ENCODE results near the gene MBD3L1. TPM values are rescaled to one million over a fixed set of nuclear protein-coding genes. Genes with fewer than 3 reads are reported as not detected.

The MBD3L1 gene
- total and polyA plus RNA-seq, 2 of the 13 experiments (the other 11 are each of a cell fraction or from before 2014, with no cell fraction given): not detected

- intact Hi-C loops (cut with micrococcal nuclease; ENCODE audit: unreplicated experiment): no loop called here
- no peak for FAIRE-seq
Measured at GRCh38 chr19:8846819-8847218, 14.6 kb downstream of the MBD3L1 start.

GRCh38 chr19:8849232-8849631 is 17.1 kb downstream of the MBD3L1 start:
- WGBS (ENCODE audit: low lambda C conversion rate): 50% methylated on average over 2 of the region's 2 CpGs
- no peaks in the 10 kb centered on the region for H3K4me1 ChIP-seq (ENCODE audit: insufficient read depth, low read length)
- ChIA-PET POLR2A (no interaction called here), CTCF (ENCODE audit: low intra/inter-chr PET ratio, low total read pairs) (no interaction called here)
- FAIRE-seq (no peak), DNase-seq (ENCODE audit: low spot score) (no peak), ATAC-seq (no peak)
- no peaks in the 10 kb centered on the region for H4K20me1 ChIP-seq (ENCODE audit: insufficient read depth, low read length)
- intact Hi-C loops (cut with micrococcal nuclease; ENCODE audit: unreplicated experiment) (no loop called here), in situ Hi-C loops (cut with HindIII; ENCODE audit: extremely low pct_ligation_motif_present, low pct_unique_long_range_greater_than_20kb) (no loop called here)
- BruUV-seq (replicated peaks): no TSS peak
- no peak overlapping the region for H3K4me3 ChIP-seq (replicated peaks in 1 of 3; ENCODE audit: insufficient read depth in 1 of 3, low read depth in 2 of 3, low read length in 3 of 3)
- H3K9me3 ChIP-seq (ENCODE audit: low read length): peaks cover 74% of the 10 kb centered on the region
- H3K4me2 ChIP-seq (ENCODE audit: low read depth, low read length): no peak overlapping the region
- no peak overlapping the region for H3K9ac ChIP-seq (ENCODE audit: insufficient read depth, low read depth, low read length)
- H3K36me3 ChIP-seq (replicated peaks in 1 of 2; ENCODE audit: control insufficient read depth in 1 of 2, insufficient read depth in 2 of 2, low read length in 2 of 2): no peaks in the 10 kb centered on the region
- H3K27me3 ChIP-seq (ENCODE audit: control insufficient read depth in 1 of 2, insufficient read depth in 2 of 2, low read length in 2 of 2): no peaks in the 10 kb centered on the region
- no peak overlapping the region for H3K27ac ChIP-seq (ENCODE audit: extremely low read length, insufficient read depth, low read length)
- H2AFZ ChIP-seq (ENCODE audit: low read length): no peak overlapping the region
- H3K79me2 ChIP-seq (ENCODE audit: insufficient read depth, low read length): no peaks in the 10 kb centered on the region
- TF ChIP-seq CBX5 (CRISPR knock-in tag; IDR thresholded peaks at IDR 0.05; ENCODE audit: borderline replicate concordance) (no peak), SMARCC2 (IDR thresholded peaks at IDR 0.05) (no peak), AKAP8 (CRISPR knock-in tag; IDR thresholded peaks at IDR 0.05) (no peak), ZBTB20 (CRISPR knock-in tag; IDR thresholded peaks at IDR 0.05; ENCODE audit: borderline replicate concordance, low read depth) (no peak), ZNF574 (CRISPR knock-in tag; IDR thresholded peaks at IDR 0.05) (no peak), HBP1 (CRISPR knock-in tag; IDR thresholded peaks at IDR 0.05; ENCODE audit: low read depth) (no peak), ATF7-NPFF (CRISPR knock-in tag; IDR thresholded peaks at IDR 0.05; ENCODE audit: low read depth) (no peak)
- TF ChIP-seq, protein P1, sequence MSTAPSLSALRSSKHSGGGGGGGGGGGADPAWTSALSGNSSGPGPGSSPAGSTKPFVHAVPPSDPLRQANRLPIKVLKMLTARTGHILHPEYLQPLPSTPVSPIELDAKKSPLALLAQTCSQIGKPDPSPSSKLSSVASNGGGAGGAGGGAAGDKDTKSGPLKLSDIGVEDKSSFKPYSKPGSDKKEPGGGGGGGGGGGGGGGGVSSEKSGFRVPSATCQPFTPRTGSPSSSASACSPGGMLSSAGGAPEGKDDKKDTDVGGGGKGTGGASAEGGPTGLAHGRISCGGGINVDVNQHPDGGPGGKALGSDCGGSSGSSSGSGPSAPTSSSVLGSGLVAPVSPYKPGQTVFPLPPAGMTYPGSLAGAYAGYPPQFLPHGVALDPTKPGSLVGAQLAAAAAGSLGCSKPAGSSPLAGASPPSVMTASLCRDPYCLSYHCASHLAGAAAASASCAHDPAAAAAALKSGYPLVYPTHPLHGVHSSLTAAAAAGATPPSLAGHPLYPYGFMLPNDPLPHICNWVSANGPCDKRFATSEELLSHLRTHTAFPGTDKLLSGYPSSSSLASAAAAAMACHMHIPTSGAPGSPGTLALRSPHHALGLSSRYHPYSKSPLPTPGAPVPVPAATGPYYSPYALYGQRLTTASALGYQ (CRISPR knock-in tag; IDR thresholded peaks at IDR 0.05): no peak
- TF ChIP-seq, protein P2, sequence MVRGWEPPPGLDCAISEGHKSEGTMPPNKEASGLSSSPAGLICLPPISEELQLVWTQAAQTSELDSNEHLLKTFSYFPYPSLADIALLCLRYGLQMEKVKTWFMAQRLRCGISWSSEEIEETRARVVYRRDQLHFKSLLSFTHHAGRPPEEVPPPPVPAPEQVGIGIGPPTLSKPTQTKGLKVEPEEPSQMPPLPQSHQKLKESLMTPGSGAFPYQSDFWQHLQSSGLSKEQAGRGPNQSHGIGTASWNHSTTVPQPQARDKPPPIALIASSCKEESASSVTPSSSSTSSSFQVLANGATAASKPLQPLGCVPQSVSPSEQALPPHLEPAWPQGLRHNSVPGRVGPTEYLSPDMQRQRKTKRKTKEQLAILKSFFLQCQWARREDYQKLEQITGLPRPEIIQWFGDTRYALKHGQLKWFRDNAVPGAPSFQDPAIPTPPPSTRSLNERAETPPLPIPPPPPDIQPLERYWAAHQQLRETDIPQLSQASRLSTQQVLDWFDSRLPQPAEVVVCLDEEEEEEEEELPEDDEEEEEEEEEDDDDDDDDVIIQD (CRISPR knock-in tag; IDR thresholded peaks at IDR 0.05; ENCODE audit: low read depth): no peak

More at GRCh38 chr19:8846819-8847218, 14.6 kb downstream of the MBD3L1 start:
- no peak for TF ChIP-seq ZNF496 (CRISPR knock-in tag; IDR thresholded peaks at IDR 0.05; ENCODE audit: insufficient replicate concordance)
- no peak for TF ChIP-seq ATM (IDR thresholded peaks at IDR 0.05; ENCODE audit: borderline replicate concordance)
- no peak for TF ChIP-seq HMG20A (CRISPR knock-in tag; IDR thresholded peaks at IDR 0.05; ENCODE audit: borderline replicate concordance)
- H3K9me3 ChIP-seq (ENCODE audit: low read length): peaks cover 83% of the 10 kb centered on the region
- no peak overlapping the region for H3K4me3 ChIP-seq (replicated peaks in 1 of 3; ENCODE audit: insufficient read depth in 1 of 3, low read depth in 2 of 3, low read length in 3 of 3)
- DNase-seq (ENCODE audit: low spot score) (no peak), ATAC-seq (no peak)
- H3K4me2 ChIP-seq (ENCODE audit: low read depth, low read length): no peak overlapping the region
- no peak overlapping the region for H3K9ac ChIP-seq (ENCODE audit: insufficient read depth, low read depth, low read length)
- no peak overlapping the region for H3K27ac ChIP-seq (ENCODE audit: extremely low read length, insufficient read depth, low read length)
- no peaks in the 10 kb centered on the region for H3K36me3 ChIP-seq (replicated peaks in 1 of 2; ENCODE audit: control insufficient read depth in 1 of 2, insufficient read depth in 2 of 2, low read length in 2 of 2)
- no peak overlapping the region for H2AFZ ChIP-seq (ENCODE audit: low read length)
- no peaks in the 10 kb centered on the region for H4K20me1 ChIP-seq (ENCODE audit: insufficient read depth, low read length)
- ChIA-PET POLR2A (no interaction called here), CTCF (ENCODE audit: low intra/inter-chr PET ratio, low total read pairs) (no interaction called here)
- H3K27me3 ChIP-seq (ENCODE audit: control insufficient read depth in 1 of 2, insufficient read depth in 2 of 2, low read length in 2 of 2): no peaks in the 10 kb centered on the region
- no peaks in the 10 kb centered on the region for H3K4me1 ChIP-seq (ENCODE audit: insufficient read depth, low read length)
- no peaks in the 10 kb centered on the region for H3K79me2 ChIP-seq (ENCODE audit: insufficient read depth, low read length)
- in situ Hi-C loops (cut with HindIII; ENCODE audit: extremely low pct_ligation_motif_present, low pct_unique_long_range_greater_than_20kb): no loop called here
- 0% methylated on average over 1 of the region's 3 CpGs for WGBS (ENCODE audit: low lambda C conversion rate)
- BruUV-seq (replicated peaks): no TSS peak

Data from HepG2 (cell line).